Mesendoderm (in vitro differentiated cells): Measurements from ENCODE around the gene MBD5.
A peak's percentile ranks its signal among the peaks of the same experiment; 100 is the strongest.

Source experiments
- DNase-seq: peaks from one replicate; pipeline ENCODE4 v3.0.0; 2013
- H2AK5ac ChIP-seq: 2 replicates; pipeline ENCODE4 v1.6.1; 2013; ENCODE audit warnings: low read length, inconsistent platforms
- H2BK120ac ChIP-seq: 2 replicates; pipeline ENCODE4 v1.6.1; 2013; ENCODE audit warnings: low read depth, mild to moderate bottlenecking, low read length, moderate library complexity, mixed read lengths
- H2BK15ac ChIP-seq: replicated peaks from 2 replicates; pipeline ENCODE4 v1.6.1; 2013; ENCODE audit warnings: low read depth, mild to moderate bottlenecking, moderate library complexity
- H2BK5ac ChIP-seq: 2 replicates; pipeline ENCODE4 v1.6.1; 2013; ENCODE audit warnings: low read length, inconsistent platforms
- H3K18ac ChIP-seq: 2 replicates; pipeline ENCODE4 v1.6.1; 2013; ENCODE audit warnings: mild to moderate bottlenecking, low read length, mixed read lengths
- H3K23ac ChIP-seq: one replicate; pipeline ENCODE4 v1.6.1; 2013; ENCODE audit warnings: low read length
- H3K27ac ChIP-seq: 2 replicates; pipeline ENCODE4 v1.5.1; 2013; ENCODE audit warnings: low read depth, mild to moderate bottlenecking, inconsistent platforms, low read length, moderate library complexity
- H3K27me3 ChIP-seq: 2 replicates; pipeline ENCODE4 v1.6.1; 2013; ENCODE audit warnings: low read length, control low read depth, mild to moderate bottlenecking, inconsistent platforms; ENCODE audit not compliant: insufficient read depth, poor library complexity
- H3K36me3 ChIP-seq: 2 replicates; pipeline ENCODE4 v1.6.1; 2013; ENCODE audit warnings: low read length, inconsistent platforms; ENCODE audit not compliant: control insufficient read depth, insufficient read depth
- H3K4ac ChIP-seq: one replicate; pipeline ENCODE4 v1.6.1; 2013; ENCODE audit warnings: low read depth, mild to moderate bottlenecking, low read length, moderate library complexity
- H3K4me1 ChIP-seq: 2 replicates; pipeline ENCODE4 v1.6.1; 2013; ENCODE audit warnings: low read depth, low read length, inconsistent platforms; ENCODE audit not compliant: control insufficient read depth
- H3K4me2 ChIP-seq: 2 replicates; pipeline ENCODE4 v1.6.1; 2013; ENCODE audit warnings: low read length
- H3K4me3 ChIP-seq: 2 replicates; pipeline ENCODE4 v1.5.1; 2013; ENCODE audit warnings: mild to moderate bottlenecking, low read length
- H3K56ac ChIP-seq: one replicate; pipeline ENCODE4 v1.6.1; 2013; ENCODE audit warnings: low read length
- H3K79me1 ChIP-seq: 2 replicates; pipeline ENCODE4 v1.6.1; 2013; ENCODE audit warnings: low read length, inconsistent platforms
- H3K79me2 ChIP-seq: 2 replicates; pipeline ENCODE4 v1.6.1; 2013; ENCODE audit warnings: mild to moderate bottlenecking, low read length; ENCODE audit not compliant: control insufficient read depth, insufficient read depth
- H3K9ac ChIP-seq: 2 replicates; pipeline ENCODE4 v1.6.1; 2013; ENCODE audit warnings: low read length, inconsistent platforms
- H4K5ac ChIP-seq: one replicate; pipeline ENCODE4 v1.6.1; 2013; ENCODE audit warnings: low read length
- H4K8ac ChIP-seq: one replicate; pipeline ENCODE4 v1.6.1; 2013; ENCODE audit warnings: low read depth, mild to moderate bottlenecking, control low read depth, low read length, moderate library complexity
- whole genome bisulfite sequencing: extraction: QIAGEN DNeasy Blood & Tissue Kit; methylation state at CpG from one replicate; pipeline ENCODE4 v1.1.7; 2013; ENCODE audit warnings: low lambda C conversion rate, missing lambda C conversion rate; ENCODE audit not compliant: insufficient coverage; ENCODE audit errors: extremely low coverage; 5-methylcytosine and 5-hydroxymethylcytosine counted together

The MBD5 gene

DNA sequence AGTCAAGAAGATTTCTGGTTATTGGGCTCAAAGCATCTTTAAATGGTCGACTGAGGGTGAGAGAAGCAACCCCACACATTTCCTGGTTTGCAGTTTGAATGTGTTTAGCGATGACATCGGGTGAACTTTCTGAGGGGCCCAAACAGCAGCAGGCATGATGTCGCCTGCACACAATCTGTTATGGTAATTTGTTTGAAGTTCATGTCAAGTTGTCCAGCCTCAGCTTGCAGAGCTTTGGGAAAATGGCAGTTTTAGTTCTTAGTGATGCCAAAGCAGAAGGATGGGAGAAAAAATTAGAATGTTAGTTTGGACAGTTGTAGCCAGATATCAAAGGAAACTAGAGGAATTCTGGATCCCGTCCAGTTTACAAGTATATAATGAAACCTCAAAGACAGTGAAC lies 284.6 kb downstream of the MBD5 start:
- Histone ChIP-seq H3K27ac (no peak overlapping the region), H4K5ac (no peak overlapping the region), H3K4me2 (no peak overlapping the region), H3K79me1 (no peaks in the 10 kb centered on the region), H3K18ac (no peak overlapping the region), H3K79me2 (no peaks in the 10 kb centered on the region), H3K56ac (no peak overlapping the region), H3K23ac (no peak overlapping the region), H2BK5ac (no peak overlapping the region), H2AK5ac (no peak overlapping the region), H3K9ac (no peak overlapping the region), H3K27me3 (no peaks in the 10 kb centered on the region), H4K8ac (no peak overlapping the region), H2BK120ac (no peak overlapping the region), H3K36me3 (no peaks in the 10 kb centered on the region), H2BK15ac (no peak overlapping the region), H3K4ac (no peak overlapping the region), H3K4me1 (no peaks in the 10 kb centered on the region), H3K4me3 (no peak overlapping the region)
- WGBS, result no CpG with 5 or more reads among the region's 5 CpGs
- no peak for DNase-seq

DNA sequence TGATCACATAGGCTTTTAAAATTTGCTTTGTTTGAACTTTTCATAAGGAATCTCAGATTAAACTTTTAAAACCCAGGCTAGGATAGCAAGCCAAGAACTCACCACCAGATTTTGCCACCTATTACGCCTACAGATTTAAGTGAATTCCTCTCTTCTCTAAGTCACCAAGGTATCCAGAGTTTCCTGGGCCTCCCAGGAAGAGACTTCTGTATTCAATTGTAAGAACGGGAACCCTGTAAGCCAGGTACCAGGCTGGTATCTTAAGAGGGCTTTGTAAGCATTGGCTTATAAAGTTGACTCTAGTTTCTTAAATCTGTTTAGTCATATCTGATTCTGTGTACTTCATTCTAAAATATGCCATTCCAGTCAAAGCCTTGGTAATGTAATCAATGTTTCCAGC lies 285.1 kb downstream of the MBD5 start:
- no CpG with 5 or more reads among the region's 2 CpGs for WGBS
- no peak overlapping the region for H2BK15ac ChIP-seq
- H3K18ac ChIP-seq, result no peak overlapping the region

DNA sequence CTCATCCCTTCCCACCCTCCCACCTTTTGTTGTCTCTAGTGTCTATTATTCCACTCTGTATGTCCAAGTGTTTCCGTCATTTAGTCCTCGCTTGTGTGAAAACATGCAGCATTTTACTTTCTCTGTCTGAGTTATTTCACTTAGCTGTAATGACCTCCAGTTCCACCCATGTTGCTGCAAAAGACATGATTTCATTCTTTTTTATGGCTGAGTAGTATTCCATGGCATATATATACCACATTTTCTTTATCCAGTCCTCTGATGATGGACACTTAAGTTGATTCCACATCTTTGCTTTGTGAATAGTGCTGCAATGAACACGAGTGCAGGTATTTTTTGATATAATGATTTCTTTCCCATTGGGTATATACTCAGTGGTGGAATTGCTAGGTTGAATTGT lies 296.7 kb downstream of the MBD5 start:
- WGBS, result no CpG with 5 or more reads among the region's 3 CpGs
- H3K4me3 ChIP-seq, result no peak overlapping the region

More for the DNA sequence above, 285.1 kb downstream of the MBD5 start:
- peak; percentile 30 for DNase-seq
- Histone ChIP-seq H3K9ac (no peak overlapping the region), H3K4me3 (no peak overlapping the region), H4K8ac (no peak overlapping the region), H3K4ac (no peak overlapping the region), H2BK120ac (no peak overlapping the region), H3K4me2 (no peak overlapping the region), H3K56ac (no peak overlapping the region), H3K79me2 (no peaks in the 10 kb centered on the region), H3K27me3 (no peaks in the 10 kb centered on the region), H4K5ac (no peak overlapping the region), H2AK5ac (no peak overlapping the region), H2BK5ac (no peak overlapping the region), H3K36me3 (no peaks in the 10 kb centered on the region), H3K4me1 (no peaks in the 10 kb centered on the region), H3K27ac (no peak overlapping the region), H3K79me1 (no peaks in the 10 kb centered on the region), H3K23ac (no peak overlapping the region)

DNA sequence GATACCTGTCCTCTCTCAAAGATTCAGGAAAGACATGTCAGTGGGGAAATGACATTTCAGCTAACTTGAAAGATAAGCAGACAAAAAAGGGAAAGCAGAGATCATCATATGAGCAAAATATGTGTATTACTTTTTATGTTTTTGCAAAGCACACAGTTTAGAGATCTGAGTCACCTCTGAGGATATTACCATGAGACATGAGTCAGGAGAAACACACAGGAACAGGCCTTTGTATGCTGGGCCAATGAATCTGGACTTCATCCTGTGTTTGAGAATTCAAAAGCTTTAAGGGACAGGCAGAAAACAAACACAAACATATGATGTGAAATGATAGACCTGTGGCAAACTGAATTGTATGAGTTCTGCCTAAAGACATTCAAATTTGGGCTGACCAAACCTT lies 317.6 kb downstream of the MBD5 start:
- H3K18ac ChIP-seq, result no peak overlapping the region
- H3K4ac ChIP-seq, result no peak overlapping the region
- H2BK5ac ChIP-seq, result no peak overlapping the region
- H3K79me2 ChIP-seq, result no peaks in the 10 kb centered on the region
- H3K4me1 ChIP-seq, result no peaks in the 10 kb centered on the region
- no peak overlapping the region for H3K23ac ChIP-seq
- no peak for DNase-seq
- no peaks in the 10 kb centered on the region for H3K27me3 ChIP-seq
- no peak overlapping the region for H3K56ac ChIP-seq
- H2BK120ac ChIP-seq, result no peak overlapping the region
- no peak overlapping the region for H3K27ac ChIP-seq
- H2BK15ac ChIP-seq, result no peak overlapping the region
- H3K9ac ChIP-seq, result no peak overlapping the region
- no peak overlapping the region for H4K8ac ChIP-seq
- H3K4me2 ChIP-seq, result no peak overlapping the region
- H3K79me1 ChIP-seq, result no peaks in the 10 kb centered on the region
- no peaks in the 10 kb centered on the region for H3K36me3 ChIP-seq
- no peak overlapping the region for H4K5ac ChIP-seq
- H2AK5ac ChIP-seq, result no peak overlapping the region
- no peak overlapping the region for H3K4me3 ChIP-seq

More for the DNA sequence above, 296.7 kb downstream of the MBD5 start:
- Histone ChIP-seq H3K79me1 (no peaks in the 10 kb centered on the region), H3K4ac (no peak overlapping the region), H2BK120ac (no peak overlapping the region), H2BK15ac (no peak overlapping the region), H3K4me2 (no peak overlapping the region), H3K27ac (no peak overlapping the region), H2AK5ac (no peak overlapping the region), H3K27me3 (no peaks in the 10 kb centered on the region), H3K4me1 (no peaks in the 10 kb centered on the region), H3K23ac (no peak overlapping the region), H3K9ac (no peak overlapping the region), H2BK5ac (no peak overlapping the region), H3K36me3 (no peaks in the 10 kb centered on the region), H4K5ac (no peak overlapping the region), H3K18ac (no peak overlapping the region), H3K79me2 (no peaks in the 10 kb centered on the region), H3K56ac (no peak overlapping the region), H4K8ac (no peak overlapping the region)
- no peak for DNase-seq

DNA sequence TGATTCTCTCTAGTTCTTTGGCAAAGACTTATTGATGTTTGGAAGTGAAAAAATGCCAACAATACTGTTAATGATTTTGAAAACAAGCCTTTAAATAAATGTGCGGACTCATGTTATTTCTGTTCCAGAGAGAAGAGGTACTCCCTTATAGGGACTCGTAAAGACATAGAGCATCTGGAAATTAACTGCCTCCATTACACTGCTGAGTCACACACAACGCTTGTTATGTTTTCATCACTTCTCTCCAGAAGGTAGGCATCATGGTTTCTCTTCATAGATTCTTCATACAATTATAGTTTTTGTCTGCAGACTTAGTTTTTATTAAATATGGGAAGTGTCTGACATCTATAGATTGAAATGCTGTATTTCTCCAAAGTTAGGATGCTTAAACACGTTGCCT lies 321.2 kb downstream of the MBD5 start:
- Histone ChIP-seq H2BK5ac (no peak overlapping the region), H3K27me3 (no peaks in the 10 kb centered on the region), H3K36me3 (no peaks in the 10 kb centered on the region), H3K18ac (no peak overlapping the region), H3K23ac (no peak overlapping the region), H3K56ac (no peak overlapping the region), H3K9ac (no peak overlapping the region), H2BK120ac (no peak overlapping the region), H3K4me3 (no peak overlapping the region), H3K4ac (no peak overlapping the region), H3K79me1 (no peaks in the 10 kb centered on the region), H3K4me1 (no peaks in the 10 kb centered on the region), H3K27ac (no peak overlapping the region), H3K79me2 (no peaks in the 10 kb centered on the region), H4K8ac (no peak overlapping the region), H3K4me2 (no peak overlapping the region), H2AK5ac (no peak overlapping the region), H2BK15ac (no peak overlapping the region), H4K5ac (no peak overlapping the region)
- no peak for DNase-seq
- no CpG with 5 or more reads among the region's 4 CpGs for WGBS

DNA sequence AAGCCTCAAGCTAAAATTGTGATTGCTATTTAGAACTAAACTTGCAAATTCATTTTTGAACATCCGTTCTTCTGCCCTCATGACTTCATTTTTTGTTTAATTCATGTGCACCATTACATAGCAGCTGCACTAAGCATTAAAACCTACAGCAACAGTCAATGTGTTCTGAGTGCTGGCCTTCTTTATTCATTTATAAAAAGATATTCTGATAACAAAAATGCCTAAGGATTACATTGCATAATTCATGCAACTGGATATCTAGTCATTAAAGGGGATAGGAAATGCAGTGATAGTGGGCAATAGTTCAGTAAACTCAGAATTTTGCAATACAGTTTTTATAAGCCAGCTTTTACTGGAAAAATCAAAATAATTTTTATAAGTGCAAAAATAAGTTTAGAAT lies 329.3 kb downstream of the MBD5 start:
- Histone ChIP-seq H3K27ac (no peak overlapping the region), H2BK5ac (no peak overlapping the region), H3K18ac (no peak overlapping the region), H3K36me3 (no peaks in the 10 kb centered on the region), H3K23ac (no peak overlapping the region), H3K56ac (no peak overlapping the region), H3K79me2 (no peaks in the 10 kb centered on the region), H3K27me3 (no peaks in the 10 kb centered on the region), H2BK15ac (no peak overlapping the region), H3K79me1 (no peaks in the 10 kb centered on the region), H2BK120ac (no peak overlapping the region), H3K9ac (no peak overlapping the region), H3K4me2 (no peak overlapping the region), H4K8ac (no peak overlapping the region), H3K4me1 (no peaks in the 10 kb centered on the region), H2AK5ac (no peak overlapping the region), H4K5ac (no peak overlapping the region), H3K4me3 (no peak overlapping the region), H3K4ac (no peak overlapping the region)
- no CpG with 5 or more reads among the region's 1 CpG for WGBS
- no peak for DNase-seq
